Vagina (tissue), 2 donors: Measurements from ENCODE around the gene NOP56. TPM values are rescaled to one million over a fixed set of nuclear protein-coding genes. Genes with fewer than 3 reads are reported as not detected.

ENCODE experiments used
- DNase-seq, 2 donors: peaks; one replicate each; pipeline ENCODE4 v3.0.0-alpha.2; 2017; ENCODE audit errors: extremely low spot score in 2 of 2
- H3K27ac ChIP-seq: fragments of 200-600 bp; sonication (generic); one replicate; pipeline ENCODE4 v1.5.1; 2019
- H3K27me3 ChIP-seq: fragments of 200-600 bp; sonication (generic); one replicate; pipeline ENCODE4 v1.5.1; 2019
- H3K36me3 ChIP-seq, 2 donors: fragments of 200-600 bp; sonication (generic); one replicate each; pipeline ENCODE4 v1.5.1; 2017 to 2019
- H3K4me1 ChIP-seq: fragments of 200-600 bp; sonication (generic); one replicate; pipeline ENCODE4 v1.5.1; 2019
- H3K4me3 ChIP-seq, 2 donors: fragments of 200-600 bp; sonication (generic); 1 replicate in 1 of 2; 2 replicates in 1 of 2; pipeline ENCODE4 v1.5.1; 2016 to 2019
- H3K9me3 ChIP-seq: fragments of 200-600 bp; sonication (generic); one replicate; pipeline ENCODE4 v1.5.1; 2019
- POLR2A ChIP-seq, 2 donors: fragments of 450-650 bp; IDR thresholded peaks; one replicate each; pipeline ENCODE4 v1.6.1; 2017; ENCODE audit warnings: antibody characterized with exemption in 2 of 2, mild to moderate bottlenecking in 2 of 2, moderate library complexity in 2 of 2
- POLR2AphosphoS5 ChIP-seq, 2 donors: sonication (generic); formaldehyde crosslinking; IDR thresholded peaks; one replicate each; pipeline ENCODE4 v1.9.0; 2017; ENCODE audit warnings: antibody characterized with exemption in 2 of 2, mild to moderate bottlenecking in 2 of 2, low read depth in 1 of 2; ENCODE audit not compliant: insufficient read depth in 1 of 2
- intact Hi-C: fragments of 100-400 bp; cut with DNase I; formaldehyde crosslinking; loops from one replicate; pipeline ENCODE4 v1.15.1; 2023
- total RNA-seq: library from RNA; depleted of rRNA; stranded (reverse); fragments of >200 nt; gene quantifications from one replicate; pipeline ENCODE4 v1.2.3, GENCODE V29; 2016
- TF ChIP-seq, protein P1 (sequence below), 3 experiments: fragments of 450-650 bp in 2 of 3; fragments of 200-600 bp in 1 of 3; sonication (generic) in 1 of 3; IDR thresholded peaks; one replicate each; pipeline ENCODE4 v1.5.1; 2017 to 2019; ENCODE audit warnings: antibody characterized with exemption in 3 of 3, mild to moderate bottlenecking in 2 of 3, moderate library complexity in 2 of 3

The NOP56 gene, protein sequence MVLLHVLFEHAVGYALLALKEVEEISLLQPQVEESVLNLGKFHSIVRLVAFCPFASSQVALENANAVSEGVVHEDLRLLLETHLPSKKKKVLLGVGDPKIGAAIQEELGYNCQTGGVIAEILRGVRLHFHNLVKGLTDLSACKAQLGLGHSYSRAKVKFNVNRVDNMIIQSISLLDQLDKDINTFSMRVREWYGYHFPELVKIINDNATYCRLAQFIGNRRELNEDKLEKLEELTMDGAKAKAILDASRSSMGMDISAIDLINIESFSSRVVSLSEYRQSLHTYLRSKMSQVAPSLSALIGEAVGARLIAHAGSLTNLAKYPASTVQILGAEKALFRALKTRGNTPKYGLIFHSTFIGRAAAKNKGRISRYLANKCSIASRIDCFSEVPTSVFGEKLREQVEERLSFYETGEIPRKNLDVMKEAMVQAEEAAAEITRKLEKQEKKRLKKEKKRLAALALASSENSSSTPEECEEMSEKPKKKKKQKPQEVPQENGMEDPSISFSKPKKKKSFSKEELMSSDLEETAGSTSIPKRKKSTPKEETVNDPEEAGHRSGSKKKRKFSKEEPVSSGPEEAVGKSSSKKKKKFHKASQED
- total RNA-seq, result 87.7 TPM

DNA sequence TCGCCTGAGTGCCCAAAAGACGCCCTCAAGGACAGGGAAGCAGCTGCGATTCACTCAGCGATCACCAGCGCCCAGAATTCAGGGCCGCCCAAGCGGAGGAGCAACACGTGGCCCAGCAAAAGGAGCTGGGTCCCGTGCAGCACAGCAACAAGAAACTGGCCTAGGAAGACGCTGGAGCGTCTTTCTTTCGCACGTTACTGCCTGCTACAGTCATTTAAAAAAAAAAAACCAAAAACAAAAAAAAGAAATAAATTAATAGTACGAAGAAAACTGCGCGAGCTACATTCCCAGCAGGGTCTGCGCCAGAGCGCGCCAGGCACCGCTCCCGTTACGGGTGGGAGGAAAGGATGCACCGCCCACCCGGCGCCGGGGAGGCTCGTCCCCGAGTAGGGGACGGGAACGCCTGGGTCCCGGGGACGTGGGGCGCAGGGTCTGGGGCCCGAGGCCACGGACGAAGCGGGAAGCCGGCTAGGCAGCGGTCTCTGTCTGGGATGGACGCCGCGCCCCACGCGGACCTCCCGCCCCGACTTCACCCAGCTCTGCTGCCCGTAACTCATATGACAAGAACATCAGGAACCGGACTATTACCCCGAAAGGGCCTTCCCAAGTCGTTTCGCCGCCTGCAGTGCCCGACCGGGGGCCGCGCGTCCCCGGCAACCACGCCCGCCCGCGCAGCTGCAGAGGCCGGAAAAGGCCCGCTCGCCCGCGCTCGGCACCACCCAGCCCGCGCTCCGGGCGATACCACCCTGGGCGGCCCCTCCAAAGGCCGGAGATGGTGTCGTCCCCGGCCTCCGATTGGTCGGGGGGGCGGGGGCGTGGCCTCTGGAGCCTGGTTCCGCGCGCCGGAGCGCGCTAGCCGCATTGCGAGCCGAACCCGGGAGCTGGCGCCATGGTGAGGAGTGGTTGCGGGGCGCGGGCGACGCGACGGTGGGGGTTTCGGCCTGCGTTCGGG lies at the start of gene NOP56:
NOP56 (plus strand) TSS at position 861 of the 952 bp plus-strand sequence; CDS start at position 890, 29 bp downstream.
- peak within 1 kb of the TSS; percentile 54 to 91 for H3K4me3 ChIP-seq
- TF ChIP-seq, protein P1, sequence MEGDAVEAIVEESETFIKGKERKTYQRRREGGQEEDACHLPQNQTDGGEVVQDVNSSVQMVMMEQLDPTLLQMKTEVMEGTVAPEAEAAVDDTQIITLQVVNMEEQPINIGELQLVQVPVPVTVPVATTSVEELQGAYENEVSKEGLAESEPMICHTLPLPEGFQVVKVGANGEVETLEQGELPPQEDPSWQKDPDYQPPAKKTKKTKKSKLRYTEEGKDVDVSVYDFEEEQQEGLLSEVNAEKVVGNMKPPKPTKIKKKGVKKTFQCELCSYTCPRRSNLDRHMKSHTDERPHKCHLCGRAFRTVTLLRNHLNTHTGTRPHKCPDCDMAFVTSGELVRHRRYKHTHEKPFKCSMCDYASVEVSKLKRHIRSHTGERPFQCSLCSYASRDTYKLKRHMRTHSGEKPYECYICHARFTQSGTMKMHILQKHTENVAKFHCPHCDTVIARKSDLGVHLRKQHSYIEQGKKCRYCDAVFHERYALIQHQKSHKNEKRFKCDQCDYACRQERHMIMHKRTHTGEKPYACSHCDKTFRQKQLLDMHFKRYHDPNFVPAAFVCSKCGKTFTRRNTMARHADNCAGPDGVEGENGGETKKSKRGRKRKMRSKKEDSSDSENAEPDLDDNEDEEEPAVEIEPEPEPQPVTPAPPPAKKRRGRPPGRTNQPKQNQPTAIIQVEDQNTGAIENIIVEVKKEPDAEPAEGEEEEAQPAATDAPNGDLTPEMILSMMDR (IDR thresholded peaks at IDR 0.05), result no peak
- TF ChIP-seq POLR2A (IDR thresholded peaks at IDR 0.05), result no peak
- TF ChIP-seq POLR2AphosphoS5 (IDR thresholded peaks at IDR 0.05; ENCODE audit: insufficient read depth in 1 of 2, low read depth in 1 of 2), result peak; percentile 14 to 72
- DNase-seq, result peak in 1 of 2 donors; percentile 93
- peaks cover 28% of the 10 kb centered on the region for H3K4me1 ChIP-seq
- H3K27ac ChIP-seq, result peak within 1 kb of the TSS; percentile 89
- peaks cover 3 to 30% of the 10 kb centered on the region in 2 donors for H3K36me3 ChIP-seq
- no peaks in the 10 kb centered on the region for H3K9me3 ChIP-seq
- intact Hi-C loops, result loop anchor here (10.0 kb wide), 1 partner anchor 117 kb away; the partner anchor contains the start of gene TMC2
- H3K27me3 ChIP-seq, result no peaks in the 10 kb centered on the region

DNA sequence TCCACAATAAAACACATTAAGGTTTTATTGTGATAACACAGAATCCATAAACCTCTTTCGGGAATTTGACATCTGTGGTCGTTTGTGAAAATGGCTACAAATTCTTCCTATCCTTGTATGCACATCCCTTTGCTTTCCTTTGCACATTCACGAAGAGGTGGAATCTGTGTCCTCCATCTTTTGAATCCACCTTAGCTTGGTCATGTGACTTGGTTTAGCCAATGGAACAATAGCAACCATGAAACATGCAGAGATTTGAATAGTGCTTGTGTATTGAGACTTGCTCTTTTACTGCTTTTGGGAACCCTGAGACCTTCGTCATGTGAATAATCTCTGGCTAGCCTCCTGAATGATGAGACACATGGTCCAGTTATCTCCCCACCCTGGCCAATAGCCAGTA lies 49.7 kb upstream of the NOP56 start:
- no peaks in the 10 kb centered on the region for H3K36me3 ChIP-seq
- intact Hi-C loops, result no loop called here
- H3K27ac ChIP-seq, result no peak overlapping the region

DNA sequence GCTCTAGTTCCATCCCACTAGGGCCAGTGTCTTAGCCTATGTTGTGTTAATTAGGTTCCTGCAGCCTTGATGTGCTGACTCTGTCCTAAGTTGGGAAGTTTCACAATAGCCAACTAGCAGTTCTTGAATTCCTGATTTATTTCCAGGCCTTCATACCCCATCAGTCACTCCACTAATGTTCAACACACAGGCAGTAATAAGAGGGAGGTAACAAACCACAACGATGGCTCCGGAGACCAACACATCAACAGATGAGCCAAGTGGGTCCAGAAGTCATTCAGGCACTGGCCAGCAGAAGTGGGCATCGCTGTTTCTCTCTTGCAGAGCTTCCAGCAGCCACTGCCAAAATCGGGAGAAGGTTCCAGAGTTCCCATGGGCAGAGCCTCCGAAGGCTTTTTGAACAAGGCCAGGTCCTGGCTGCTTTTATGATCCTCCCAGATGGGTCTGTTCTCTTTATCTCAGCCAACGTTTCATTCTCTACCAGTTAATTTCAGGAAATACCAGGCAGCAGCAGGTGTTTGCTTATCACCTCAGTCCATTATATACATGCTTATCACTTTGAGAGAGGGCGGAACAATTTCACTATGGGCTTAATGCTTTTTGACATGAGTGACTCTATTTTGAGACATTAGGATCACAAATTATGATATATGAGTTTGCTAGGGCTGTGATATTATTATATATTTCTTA lies 48.5 kb upstream of the NOP56 start:
- Histone ChIP-seq H3K9me3 (no peaks in the 10 kb centered on the region), H3K27ac (no peak overlapping the region), H3K4me1 (no peaks in the 10 kb centered on the region), H3K4me3 (no peak overlapping the region), H3K27me3 (no peaks in the 10 kb centered on the region), H3K36me3 (no peaks in the 10 kb centered on the region)
- peak in 1 of 2 donors; percentile 72 for DNase-seq
- intact Hi-C loops, result no loop called here
- TF ChIP-seq, protein P1 (IDR thresholded peaks at IDR 0.05), result no peak
- no peak for TF ChIP-seq POLR2A (IDR thresholded peaks at IDR 0.05)
- TF ChIP-seq POLR2AphosphoS5 (IDR thresholded peaks at IDR 0.05; ENCODE audit: insufficient read depth in 1 of 2, low read depth in 1 of 2), result no peak

More for the DNA sequence above, 49.7 kb upstream of the NOP56 start:
- H3K9me3 ChIP-seq, result no peaks in the 10 kb centered on the region
- H3K4me3 ChIP-seq, result no peak overlapping the region
- TF ChIP-seq, protein P1 (IDR thresholded peaks at IDR 0.05), result no peak
- TF ChIP-seq POLR2AphosphoS5 (IDR thresholded peaks at IDR 0.05; ENCODE audit: insufficient read depth in 1 of 2, low read depth in 1 of 2) (no peak), POLR2A (IDR thresholded peaks at IDR 0.05) (no peak)
- DNase-seq, result peak in 1 of 2 donors; percentile 7
- no peaks in the 10 kb centered on the region for H3K27me3 ChIP-seq
- no peaks in the 10 kb centered on the region for H3K4me1 ChIP-seq

DNA sequence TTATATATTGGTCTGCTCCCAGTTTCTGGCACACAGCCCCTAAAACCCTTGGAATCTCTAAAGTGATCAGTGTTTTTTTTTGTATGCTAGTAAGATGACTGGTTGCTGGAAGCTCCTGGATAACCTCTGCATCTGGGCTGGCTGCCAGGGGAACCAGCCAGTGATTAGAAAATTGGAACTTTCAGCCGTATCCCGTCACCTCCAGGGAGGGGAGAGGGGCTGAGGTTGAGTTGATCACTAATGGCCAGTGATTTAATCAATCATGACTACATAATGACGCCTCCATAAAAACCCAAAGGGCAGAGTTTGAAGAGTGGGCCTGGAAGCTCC lies 48.0 kb upstream of the NOP56 start:
- no peaks in the 10 kb centered on the region for H3K36me3 ChIP-seq
- no peak for DNase-seq
- intact Hi-C loops, result no loop called here
- no peaks in the 10 kb centered on the region for H3K4me1 ChIP-seq
- TF ChIP-seq POLR2AphosphoS5 (IDR thresholded peaks at IDR 0.05; ENCODE audit: insufficient read depth in 1 of 2, low read depth in 1 of 2) (no peak), POLR2A (IDR thresholded peaks at IDR 0.05) (no peak)
- TF ChIP-seq, protein P1 (IDR thresholded peaks at IDR 0.05), result no peak
- no peaks in the 10 kb centered on the region for H3K9me3 ChIP-seq
- H3K4me3 ChIP-seq, result no peak overlapping the region
- no peak overlapping the region for H3K27ac ChIP-seq
- H3K27me3 ChIP-seq, result no peaks in the 10 kb centered on the region
